Measurements from ENCODE around the gene MRPS34. TPM values are rescaled to one million over a fixed set of nuclear protein-coding genes. Genes with fewer than 3 reads are reported as not detected.
A peak's percentile ranks its signal among the peaks of the same experiment; 100 is the strongest.

Gene MRPS34
- total RNA-seq, 1 donor from 2014 or later = 141 TPM

GRCh38 chr16:1787322-1788094 is 14.6 kb upstream of the MRPS34 start:
- H3K9me3 Mint-ChIP-seq = no peaks in the 10 kb centered on the region
- H3K4me1 Mint-ChIP-seq = peaks cover 11% of the 10 kb centered on the region
- peaks cover 3% of the 10 kb centered on the region for H3K27me3 Mint-ChIP-seq (ENCODE audit: low read depth)
- no peak overlapping the region for H3K4me3 Mint-ChIP-seq
- H3K27ac Mint-ChIP-seq (ENCODE audit: unreplicated experiment) = no peak overlapping the region
- H3K36me3 Mint-ChIP-seq (ENCODE audit: low read depth) = peaks cover 4% of the 10 kb centered on the region
- no peak for TF ChIP-seq CTCF (conservative IDR thresholded peaks at IDR 0.05)
- DNase-seq (ENCODE audit: low read depth, low spot score) = no peak

GRCh38 chr16:1787056-1787321 is 14.1 kb upstream of the MRPS34 start:
- no peak for TF ChIP-seq CTCF (conservative IDR thresholded peaks at IDR 0.05)

GRCh38 chr16:1786242-1787055 is 13.5 kb upstream of the MRPS34 start:
- Mint-ChIP-seq H3K27ac (ENCODE audit: unreplicated experiment) (no peak overlapping the region), H3K4me1 (peaks cover 18% of the 10 kb centered on the region), H3K9me3 (no peaks in the 10 kb centered on the region), H3K4me3 (no peak overlapping the region), H3K27me3 (ENCODE audit: low read depth) (peaks cover 4% of the 10 kb centered on the region), H3K36me3 (ENCODE audit: low read depth) (peaks cover 5% of the 10 kb centered on the region)
- no peak for TF ChIP-seq CTCF (conservative IDR thresholded peaks at IDR 0.05)
- DNase-seq (ENCODE audit: low read depth, low spot score) = no peak

More at GRCh38 chr16:1787056-1787321, 14.1 kb upstream of the MRPS34 start:
- no peak for DNase-seq (ENCODE audit: low read depth, low spot score)
- peaks cover 4% of the 10 kb centered on the region for H3K27me3 Mint-ChIP-seq (ENCODE audit: low read depth)
- H3K4me3 Mint-ChIP-seq = no peak overlapping the region
- H3K36me3 Mint-ChIP-seq (ENCODE audit: low read depth) = peaks cover 5% of the 10 kb centered on the region
- no peak overlapping the region for H3K27ac Mint-ChIP-seq (ENCODE audit: unreplicated experiment)
- H3K4me1 Mint-ChIP-seq = peaks cover 13% of the 10 kb centered on the region
- no peaks in the 10 kb centered on the region for H3K9me3 Mint-ChIP-seq

- Mint-ChIP-seq H3K27ac (ENCODE audit: unreplicated experiment) (no peak overlapping the region), H3K4me1 (peaks cover 22% of the 10 kb centered on the region), H3K4me3 (peak overlapping the region; percentile 34), H3K36me3 (ENCODE audit: low read depth) (peaks cover 5% of the 10 kb centered on the region), H3K9me3 (no peaks in the 10 kb centered on the region), H3K27me3 (ENCODE audit: low read depth) (peaks cover 4% of the 10 kb centered on the region)
- no peak for DNase-seq (ENCODE audit: low read depth, low spot score)
- TF ChIP-seq CTCF (conservative IDR thresholded peaks at IDR 0.05) = no peak
Observed at GRCh38 chr16:1785846-1786170, 12.9 kb upstream of the MRPS34 start.

- Mint-ChIP-seq H3K9me3 (no peaks in the 10 kb centered on the region), H3K4me1 (peaks cover 22% of the 10 kb centered on the region), H3K27me3 (ENCODE audit: low read depth) (peaks cover 4% of the 10 kb centered on the region), H3K27ac (ENCODE audit: unreplicated experiment) (no peak overlapping the region), H3K36me3 (ENCODE audit: low read depth) (peaks cover 5% of the 10 kb centered on the region), H3K4me3 (peak overlapping the region; percentile 87)
- DNase-seq (ENCODE audit: low read depth, low spot score) = no peak
- TF ChIP-seq CTCF (conservative IDR thresholded peaks at IDR 0.05) = no peak
Observed at GRCh38 chr16:1784977-1785845, 12.3 kb upstream of the MRPS34 start.

All from neural crest cell (in vitro differentiated cells).